GM19328 (cell line): ENCODE data around the gene CFL1.

ENCODE experiments used
- ATAC-seq: cut with Tn5 transposase; IDR thresholded peaks from one replicate; pipeline ENCODE4 v1.9.1; 2021; ENCODE audit warnings: mild to moderate bottlenecking, moderate library complexity; ENCODE audit not compliant: unreplicated experiment

CFL1 gene

GRCh38 chr11:65870706-65871681, 13.0 kb upstream of the CFL1 start:
- no peak for ATAC-seq

DNA sequence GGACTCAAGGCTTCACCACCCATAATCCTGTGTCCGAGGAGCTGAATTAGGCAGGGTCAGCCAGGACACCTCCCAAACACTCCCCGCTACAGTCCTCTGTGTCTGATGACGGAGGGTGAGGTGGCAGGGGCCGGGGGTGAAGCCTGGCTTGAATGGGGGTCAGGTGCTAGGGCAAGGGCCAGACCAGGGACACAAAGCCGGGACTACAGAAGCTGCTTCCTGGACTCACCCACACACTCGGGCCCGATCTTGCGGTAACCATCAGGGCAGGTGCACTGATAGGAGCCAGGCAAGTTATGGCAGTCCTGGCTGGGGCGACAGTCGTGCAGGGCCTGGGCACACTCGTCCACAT, 12.3 kb upstream of the CFL1 start:
- ATAC-seq: no peak

DNA sequence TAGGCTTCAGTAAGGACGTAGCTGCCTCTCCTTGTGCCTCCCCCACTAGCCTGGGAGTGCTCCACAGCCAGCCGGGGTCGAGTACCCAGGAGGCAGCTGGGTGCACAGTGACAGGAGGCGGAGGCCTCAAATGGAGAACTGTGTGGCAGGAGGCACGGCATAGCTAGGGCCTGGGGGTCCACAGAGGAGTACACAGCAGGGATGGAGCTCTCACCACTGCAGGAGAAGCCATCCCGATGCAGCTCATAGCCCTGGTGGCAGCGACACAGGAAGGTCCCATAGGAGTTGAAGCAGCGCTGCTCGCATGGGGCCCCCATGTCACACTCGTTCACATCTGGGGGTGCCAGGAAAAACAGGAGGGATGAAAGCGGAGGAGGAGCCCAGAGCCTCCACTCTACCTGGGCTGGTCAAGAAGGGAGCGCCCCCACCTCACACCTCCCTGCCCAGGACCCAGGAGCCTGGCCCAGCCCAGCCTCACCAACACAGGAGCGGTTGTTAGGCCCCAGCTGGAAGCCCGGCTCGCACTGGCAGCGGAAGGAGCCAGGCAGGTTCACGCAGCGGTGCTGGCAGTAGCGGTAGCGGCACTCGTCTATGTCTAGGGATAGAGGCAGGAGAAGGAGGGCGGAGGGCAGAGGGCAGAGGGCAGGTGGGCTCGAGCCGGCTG, 11.8 kb upstream of the CFL1 start:
- no peak for ATAC-seq

DNA sequence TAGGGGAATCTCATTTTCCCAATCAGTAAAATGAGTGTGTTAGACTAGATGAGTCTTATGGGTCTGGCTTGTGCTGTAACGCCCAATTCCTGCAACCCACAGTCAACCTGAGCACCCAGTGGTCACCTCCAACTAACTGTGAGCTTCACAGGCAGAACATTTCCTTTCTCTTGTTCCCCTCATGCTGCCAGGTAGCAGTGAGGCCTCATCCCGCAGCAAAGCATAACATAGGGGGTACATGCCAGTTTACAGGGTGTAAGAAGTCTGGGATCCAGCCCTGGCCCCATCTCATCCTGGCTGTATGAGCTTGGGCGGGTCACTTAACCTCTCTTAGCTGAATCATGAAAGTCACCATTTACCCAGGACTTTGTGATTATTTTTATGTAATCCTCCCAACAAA, 10.9 kb upstream of the CFL1 start:
- no peak for ATAC-seq

- no peak for ATAC-seq
Measured at GRCh38 chr11:65868076-65868667, 10.2 kb upstream of the CFL1 start.

DNA sequence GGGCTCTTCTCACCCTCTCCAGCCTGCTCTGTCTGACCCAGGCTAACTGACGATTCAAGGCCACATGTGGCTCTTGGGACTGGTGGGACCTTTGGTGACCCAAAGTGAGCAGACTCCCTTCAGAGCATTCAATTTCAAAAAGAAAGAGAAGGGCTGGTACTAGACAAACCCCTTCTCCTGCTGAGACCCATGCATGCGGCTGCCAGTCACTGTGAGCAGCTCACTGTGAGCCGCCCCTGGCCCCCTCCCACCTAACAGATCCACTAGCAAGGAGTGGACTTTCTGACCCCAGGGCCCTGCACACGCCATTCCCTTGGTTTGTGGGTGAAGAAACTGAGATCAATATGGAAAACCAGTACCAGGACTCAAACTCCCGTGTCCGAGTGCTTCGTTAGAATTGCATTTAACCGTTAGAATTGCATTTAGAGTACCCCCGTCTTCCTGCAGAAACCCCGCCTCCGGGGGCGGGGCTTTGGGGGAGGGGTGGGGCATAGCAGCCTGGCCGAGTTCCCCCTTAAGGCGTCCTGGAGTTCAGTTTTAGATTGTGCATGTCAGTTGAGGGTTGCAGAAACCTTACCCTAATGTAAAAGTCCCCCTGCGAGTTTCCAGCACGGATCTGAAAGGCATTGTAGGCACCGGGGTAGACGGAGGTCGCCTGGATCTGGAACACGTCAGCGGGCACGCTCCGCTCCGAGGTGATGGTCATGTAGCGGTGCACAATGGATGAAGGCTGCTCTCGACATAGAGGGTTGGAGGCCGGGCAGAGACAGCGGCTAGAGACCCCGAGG, 9.5 kb upstream of the CFL1 start:
- no peak for ATAC-seq

- no peak for ATAC-seq
Measured at GRCh38 chr11:65866509-65867283, 8.7 kb upstream of the CFL1 start.

- ATAC-seq: no peak
Measured at GRCh38 chr11:65865550-65866172, 7.7 kb upstream of the CFL1 start.

DNA sequence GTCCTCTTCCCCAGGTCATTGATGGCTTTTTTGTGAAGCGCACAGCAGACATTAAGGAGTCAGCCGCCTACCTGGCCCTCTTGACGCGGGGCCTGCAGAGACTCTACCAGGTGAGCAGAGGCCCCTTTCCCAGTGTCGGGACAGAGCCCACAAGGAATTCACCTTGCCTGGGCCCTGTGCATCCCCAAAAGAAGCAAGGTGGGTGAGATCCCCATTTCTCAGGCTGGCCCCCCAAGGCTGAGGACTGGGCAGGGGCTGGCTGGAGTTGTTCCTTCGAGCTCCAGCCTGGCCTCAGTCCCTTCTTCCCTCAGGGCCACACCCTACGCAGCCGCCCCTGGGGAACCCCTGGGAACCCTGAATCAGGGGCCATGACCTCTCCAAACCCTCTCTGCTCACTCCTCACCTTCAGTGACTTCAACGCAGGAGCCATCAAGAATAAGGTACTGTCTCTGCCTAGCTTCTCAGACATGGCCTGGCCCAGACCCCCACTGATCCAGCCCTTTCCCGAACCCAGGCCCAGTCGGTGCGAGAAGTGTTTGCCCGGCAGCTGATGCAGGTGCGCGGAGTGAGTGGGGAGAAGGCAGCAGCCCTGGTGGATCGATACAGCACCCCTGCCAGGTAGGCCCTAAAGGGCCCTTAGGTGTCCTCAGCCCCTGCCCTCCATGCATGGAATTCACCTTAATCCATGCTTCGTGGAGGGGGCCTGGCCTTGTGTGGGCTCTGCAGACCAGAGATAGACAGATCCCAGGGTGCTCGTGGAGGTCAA, 6.9 kb upstream of the CFL1 start:
- ATAC-seq: no peak

DNA sequence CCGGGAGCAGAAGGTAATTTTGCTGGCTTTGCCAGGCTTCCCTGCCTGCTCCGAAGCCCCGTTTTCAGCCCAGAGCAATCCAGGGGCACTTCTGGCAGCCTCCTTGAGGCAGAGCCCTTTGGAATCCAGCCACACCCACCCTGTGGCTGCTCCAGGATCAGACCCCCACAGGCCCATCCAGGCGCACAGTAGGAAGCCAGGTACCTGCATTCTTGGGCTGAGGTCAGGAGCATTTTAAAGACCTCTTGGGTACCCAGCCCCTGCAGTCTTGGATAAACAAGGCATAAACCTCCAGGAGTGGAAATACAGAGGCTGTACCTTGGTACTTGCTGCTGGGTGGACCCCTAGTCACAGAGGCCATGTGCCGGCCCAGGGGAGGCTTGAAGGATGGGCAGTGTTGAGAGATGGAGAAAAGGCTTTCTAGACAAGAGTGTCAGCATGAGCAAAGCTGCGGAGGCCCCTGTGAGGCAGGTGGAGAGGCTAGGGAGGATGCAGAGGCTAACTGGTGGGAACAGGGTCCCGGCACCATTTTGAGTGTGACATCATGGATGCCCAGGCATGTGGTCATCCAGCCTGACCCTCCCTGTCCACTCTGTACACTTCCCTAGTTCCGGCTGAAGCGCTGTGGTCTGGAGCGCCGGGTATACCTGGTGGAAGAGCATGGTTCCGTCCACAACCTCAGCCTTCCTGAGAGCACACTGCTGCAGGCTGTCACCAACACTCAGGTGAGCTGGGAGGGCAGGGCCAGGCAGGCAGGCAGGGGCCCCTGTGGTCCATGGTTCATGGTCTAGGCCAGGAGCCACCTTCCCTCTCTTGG, 6.1 kb upstream of the CFL1 start:
- ATAC-seq: no peak

DNA sequence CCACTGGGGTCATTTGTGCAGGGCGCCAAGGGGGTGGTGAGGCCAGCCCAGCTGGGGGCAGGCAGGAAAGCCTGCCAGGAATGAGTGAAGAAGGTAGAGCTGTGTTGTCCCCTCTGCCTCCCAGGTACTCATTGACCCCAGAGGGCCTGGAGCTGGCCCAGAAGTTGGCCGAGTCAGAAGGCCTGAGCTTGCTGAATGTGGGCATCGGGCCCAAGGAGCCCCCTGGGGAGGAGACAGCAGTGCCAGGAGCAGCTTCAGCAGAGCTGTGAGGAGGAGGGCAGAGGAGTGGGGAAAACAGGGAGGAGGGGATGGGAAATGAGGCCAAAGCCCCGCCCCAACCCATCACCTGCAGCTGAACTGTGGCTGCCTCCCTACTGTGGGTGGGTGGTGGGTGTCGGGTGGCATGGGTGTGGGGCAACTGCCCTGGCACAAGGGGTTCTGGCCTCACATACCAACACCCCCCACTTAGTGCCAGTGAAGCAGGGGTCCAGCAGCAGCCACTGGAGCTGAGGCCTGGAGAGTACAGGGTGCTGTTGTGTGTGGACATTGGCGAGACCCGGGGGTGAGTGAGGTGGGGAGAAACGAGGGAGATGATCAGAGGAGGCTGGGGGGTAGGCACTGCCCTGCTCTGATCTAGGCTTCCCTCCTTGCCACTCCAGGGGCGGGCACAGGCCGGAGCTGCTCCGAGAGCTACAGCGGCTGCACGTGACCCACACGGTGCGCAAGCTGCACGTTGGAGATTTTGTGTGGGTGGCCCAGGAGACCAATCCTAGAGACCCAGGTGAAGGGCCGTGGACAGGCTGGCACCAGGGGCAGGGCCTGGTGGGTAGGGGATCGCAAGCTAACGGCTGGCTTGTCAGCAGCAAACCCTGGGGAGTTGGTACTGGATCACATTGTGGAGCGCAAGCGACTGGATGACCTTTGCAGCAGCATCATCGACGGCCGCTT, 5.2 kb upstream of the CFL1 start:
- ATAC-seq: no peak

DNA sequence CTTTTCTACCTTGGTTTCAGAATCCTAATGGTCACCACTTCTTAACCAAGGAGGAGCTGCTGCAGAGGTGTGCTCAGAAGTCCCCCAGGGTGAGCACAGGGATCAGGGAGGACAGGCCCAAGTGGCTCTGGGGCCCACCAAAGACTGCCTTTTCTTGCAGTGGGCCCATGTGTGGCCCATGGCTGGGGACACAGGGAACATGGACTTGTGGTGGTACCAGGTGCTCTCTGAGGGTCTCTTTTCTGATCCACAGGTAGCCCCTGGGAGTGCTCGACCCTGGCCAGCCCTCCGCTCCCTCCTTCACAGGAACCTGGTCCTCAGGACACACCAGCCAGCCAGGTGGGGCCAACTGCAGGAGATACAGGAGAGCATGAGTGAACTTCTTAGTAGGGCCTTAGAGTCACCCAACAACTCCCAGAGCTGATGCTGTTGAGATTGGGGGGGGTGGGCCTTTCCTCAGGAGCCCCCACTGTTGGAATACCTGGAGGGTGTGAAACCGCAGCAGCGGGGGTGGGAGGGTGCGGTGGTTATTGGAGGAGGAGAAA, 4.3 kb upstream of the CFL1 start:
- ATAC-seq: no peak

- ATAC-seq: no peak
Measured at GRCh38 chr11:65861533-65862183, 3.7 kb upstream of the CFL1 start.

GRCh38 chr11:65861165-65861505, 3.2 kb upstream of the CFL1 start:
- ATAC-seq: no peak

GRCh38 chr11:65860278-65861164, 2.5 kb upstream of the CFL1 start, which contains the start of gene MUS81:
Gene MUS81 (plus strand): TSS chr11:65860433. CDS start chr11:65860754, 321 bp downstream.
- no peak for ATAC-seq
